PC-9 (cell line): ENCODE measurements around the gene ALKBH8.
"Not testable (repeated sequence)": the region's sequence is repeated elsewhere in the genome, so short reads cannot be mapped to it uniquely, and the experiment has no call there.

ENCODE experiments used
- CTCF ChIP-seq: fragments of 200-600 bp; sonication (generic); conservative IDR thresholded peaks from 2 replicates; pipeline ENCODE4 v1.6.1; 2017; ENCODE audit warnings: mixed run types, antibody characterized with exemption, mild to moderate bottlenecking, moderate library complexity
- EZH2 ChIP-seq: fragments of 200-600 bp; sonication (generic); IDR thresholded peaks from 2 replicates; pipeline ENCODE4 v1.8.0; 2017; ENCODE audit warnings: antibody characterized with exemption, low read depth

- TF ChIP-seq CTCF, EZH2: not testable (repeated sequence)
These were observed 493 bp upstream of the ALKBH8 start for GRCh38 chr11:107565955-107566501.
